H1 (cell line): Measurements from ENCODE around the gene GDAP2.

Source experiments
- CTCF ChIP-seq, 3 experiments: IDR thresholded peaks; 1 replicate in 2 of 3; 2 replicates in 1 of 3; pipeline versions ENCODE4 v1.5.1 to v1.6.1; 2011; ENCODE audit warnings: low read length in 3 of 3, mild to moderate bottlenecking in 3 of 3, inconsistent platforms in 2 of 3, low read depth in 1 of 3, moderate library complexity in 1 of 3; ENCODE audit not compliant: insufficient read depth in 1 of 3; ENCODE audit errors: control extremely low read depth in 1 of 3
- GTF2F1 ChIP-seq: IDR thresholded peaks from 2 replicates; pipeline ENCODE4 v1.6.1; 2012; ENCODE audit warnings: low read depth, low read length, improper control_type of control experiment, borderline replicate concordance
- HDAC6 ChIP-seq: IDR thresholded peaks from one replicate; pipeline ENCODE4 v1.7.1; 2012; ENCODE audit warnings: low read depth, mild to moderate bottlenecking, inconsistent platforms, low read length, moderate library complexity
- POLR2A ChIP-seq, 2 experiments: IDR thresholded peaks; 1 replicate in 1 of 2; 2 replicates in 1 of 2; pipeline ENCODE4 v1.6.1; 2011; ENCODE audit warnings: low read depth in 2 of 2, low read length in 2 of 2, mild to moderate bottlenecking in 2 of 2; ENCODE audit errors: control extremely low read depth in 1 of 2

DNA sequence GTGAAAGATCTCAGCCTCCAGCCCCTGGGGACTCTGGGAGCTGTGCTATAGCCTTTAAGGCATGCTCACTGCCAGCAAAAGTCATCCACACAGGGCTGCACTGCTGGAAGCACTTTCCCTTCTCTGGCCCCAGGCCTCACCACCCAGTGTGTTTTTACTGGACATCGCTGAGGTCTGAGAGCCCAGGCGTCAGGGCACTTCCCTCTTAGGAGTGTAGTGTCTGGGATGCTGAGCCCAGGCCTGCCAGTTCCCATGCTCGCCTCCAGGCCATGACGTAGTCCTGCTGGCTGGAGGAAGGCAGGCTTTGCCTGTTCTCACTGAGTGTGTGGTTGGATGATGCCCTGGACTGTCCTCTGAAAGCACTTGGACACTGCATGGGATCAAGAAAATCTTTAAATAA is 101.2 kb downstream of the GDAP2 start:
- no peak for TF ChIP-seq GTF2F1
- TF ChIP-seq POLR2A (IDR thresholded peaks at IDR 0.05; ENCODE audit: control extremely low read depth in 1 of 2, low read depth in 2 of 2, low read length in 2 of 2), result no peak
- TF ChIP-seq CTCF (IDR thresholded peaks at IDR 0.05; ENCODE audit: control extremely low read depth in 1 of 3, insufficient read depth in 1 of 3, low read depth in 1 of 3, low read length in 3 of 3), result no peak
- no peak for TF ChIP-seq HDAC6
